Caco-2 (cell line): ENCODE data around the gene ICAM5. TPM values are rescaled to one million over a fixed set of nuclear protein-coding genes. Genes with fewer than 3 reads are reported as not detected.
A peak's percentile ranks its signal among the peaks of the same experiment; 100 is the strongest.
"Not testable (repeated sequence)": the region's sequence is repeated elsewhere in the genome, so short reads cannot be mapped to it uniquely, and the experiment has no call there.

Experiments
- BruUV-seq: library from RNA; stranded (reverse); fragments of 400-500 nt; replicated peaks from 2 replicates; lab custom pipeline; 2021; lab: Mats Ljungman, UMichigan
- CTCF ChIA-PET: fragments of 300-600 bp; sonication (Branson Sonifier 250); formaldehyde crosslinking; loops from one replicate; lab custom pipeline; 2022; ENCODE audit warnings: antibody characterized with exemption; lab: Charles Lee
- POLR2A ChIA-PET: fragments of 300-600 bp; sonication (Branson Sonifier 250); formaldehyde crosslinking; loops from one replicate; lab custom pipeline; 2022; ENCODE audit warnings: antibody characterized with exemption; lab: Charles Lee
- DNase-seq, 2 experiments: peaks; one replicate each; pipeline versions ENCODE4 v3.0.0 to v3.0.0-alpha.2; 2020 to 2022
- H3K27me3 ChIP-seq: replicated peaks from 2 replicates; pipeline ENCODE4 v1.6.0; 2011; ENCODE audit warnings: low read length; ENCODE audit not compliant: control insufficient read depth, insufficient read depth
- H3K36me3 ChIP-seq: 2 replicates; pipeline ENCODE4 v1.5.1; 2011; ENCODE audit warnings: low read length; ENCODE audit not compliant: control insufficient read depth, insufficient read depth
- H3K4me1 ChIP-seq: fragments of 250-450 bp; sonication (Bioruptor Pico); 2 replicates; pipeline ENCODE4 v1.5.1; 2020; ENCODE audit warnings: mild to moderate bottlenecking
- H3K4me3 ChIP-seq: 2 replicates; pipeline ENCODE4 v1.5.1; 2011; ENCODE audit warnings: low read depth, mild to moderate bottlenecking, control low read depth, low read length
- H3K9me3 ChIP-seq: fragments of 250-450 bp; sonication (Bioruptor Pico); 2 replicates; pipeline ENCODE4 v1.5.1; 2020; ENCODE audit warnings: mild to moderate bottlenecking, moderate library complexity
- H3K27ac Mint-ChIP-seq: one replicate; pipeline ENCODE4 v1.8.0; 2022; ENCODE audit warnings: mixed read lengths; ENCODE audit not compliant: unreplicated experiment
- H3K27me3 Mint-ChIP-seq: one replicate; pipeline ENCODE4 v1.8.0; 2022; ENCODE audit warnings: mixed read lengths; ENCODE audit not compliant: insufficient read depth, unreplicated experiment
- H3K36me3 Mint-ChIP-seq: one replicate; pipeline ENCODE4 v1.8.0; 2022; ENCODE audit warnings: mild to moderate bottlenecking, mixed read lengths; ENCODE audit not compliant: insufficient read depth, unreplicated experiment
- H3K4me1 Mint-ChIP-seq: one replicate; pipeline ENCODE4 v1.8.0; 2022; ENCODE audit warnings: low read depth, mixed read lengths; ENCODE audit not compliant: unreplicated experiment
- H3K4me3 Mint-ChIP-seq: one replicate; pipeline ENCODE4 v1.8.0; 2022; ENCODE audit warnings: mild to moderate bottlenecking, moderate library complexity, mixed read lengths; ENCODE audit not compliant: unreplicated experiment
- H3K9me3 Mint-ChIP-seq: one replicate; pipeline ENCODE4 v1.8.0; 2022; ENCODE audit warnings: mixed read lengths; ENCODE audit not compliant: unreplicated experiment
- intact Hi-C: fragments of 100-400 bp; cut with micrococcal nuclease; formaldehyde crosslinking; loops from one replicate; pipeline ENCODE4 v1.10.0; 2022; ENCODE audit not compliant: unreplicated experiment
- total RNA-seq: library from RNA; stranded (reverse); gene quantifications from 2 replicates; pipeline ENCODE4 v1.2.3, GENCODE V29; 2022
- TF ChIP-seq, protein P1 (sequence below), 2 experiments: fragments of 200-600 bp in 1 of 2; IDR thresholded peaks; 1 replicate in 1 of 2; 2 replicates in 1 of 2; pipeline versions ENCODE4 v1.5.1 to v1.8.0; 2011 to 2022; ENCODE audit warnings: antibody characterized with exemption in 1 of 2, control low read depth in 1 of 2, inconsistent platforms in 1 of 2, low read depth in 1 of 2, low read length in 1 of 2, mild to moderate bottlenecking in 1 of 2, moderate library complexity in 1 of 2; ENCODE audit not compliant: insufficient read depth in 1 of 2, severe bottlenecking in 1 of 2, unreplicated experiment in 1 of 2

Gene ICAM5
- total RNA-seq, 1 experiment from 2014 or later, result 3.2 TPM

DNA sequence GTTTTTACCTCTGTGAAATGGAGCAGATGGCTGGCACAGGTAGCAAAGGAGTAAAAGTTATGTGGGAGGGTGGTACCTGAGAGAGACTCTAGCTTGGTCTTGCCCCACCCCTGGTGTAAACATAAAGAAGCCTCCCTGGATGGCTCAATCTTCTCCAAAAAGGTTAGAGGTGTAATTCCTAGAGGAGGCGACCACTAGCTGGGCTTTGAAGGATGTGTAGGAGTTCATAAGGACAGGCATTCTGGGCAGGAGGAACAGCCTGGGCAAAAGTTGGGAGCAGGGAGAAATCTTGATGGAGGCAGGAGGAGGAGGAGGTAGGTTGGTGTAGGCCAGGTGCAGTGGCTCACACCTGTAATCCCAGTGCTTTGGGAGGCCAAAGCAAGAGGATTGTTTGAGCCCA, 10.8 kb upstream of the ICAM5 start:
- H3K9me3 Mint-ChIP-seq, result no peaks in the 10 kb centered on the region
- no peaks in the 10 kb centered on the region for H3K27me3 Mint-ChIP-seq
- H3K4me1 ChIP-seq, result peaks cover 19% of the 10 kb centered on the region
- ChIA-PET CTCF (interaction anchor here (1.0 kb wide), 1 partner anchor 13 kb away, joined by 4 read pairs; no protein-coding TSS in a partner anchor), POLR2A (no interaction called here)
- BruUV-seq, result no TSS peak
- no peak overlapping the region for H3K27ac Mint-ChIP-seq
- H3K36me3 ChIP-seq, result peaks cover 2% of the 10 kb centered on the region; the same call in 1 of the 2 replicates
- no peak overlapping the region for H3K4me3 ChIP-seq
- no peaks in the 10 kb centered on the region for H3K27me3 ChIP-seq
- H3K4me1 Mint-ChIP-seq, result peaks cover 11% of the 10 kb centered on the region
- peaks cover 23% of the 10 kb centered on the region for H3K36me3 Mint-ChIP-seq
- no peak overlapping the region for H3K4me3 Mint-ChIP-seq
- no peak for DNase-seq
- H3K9me3 ChIP-seq, result no peaks in the 10 kb centered on the region
- TF ChIP-seq, protein P1, sequence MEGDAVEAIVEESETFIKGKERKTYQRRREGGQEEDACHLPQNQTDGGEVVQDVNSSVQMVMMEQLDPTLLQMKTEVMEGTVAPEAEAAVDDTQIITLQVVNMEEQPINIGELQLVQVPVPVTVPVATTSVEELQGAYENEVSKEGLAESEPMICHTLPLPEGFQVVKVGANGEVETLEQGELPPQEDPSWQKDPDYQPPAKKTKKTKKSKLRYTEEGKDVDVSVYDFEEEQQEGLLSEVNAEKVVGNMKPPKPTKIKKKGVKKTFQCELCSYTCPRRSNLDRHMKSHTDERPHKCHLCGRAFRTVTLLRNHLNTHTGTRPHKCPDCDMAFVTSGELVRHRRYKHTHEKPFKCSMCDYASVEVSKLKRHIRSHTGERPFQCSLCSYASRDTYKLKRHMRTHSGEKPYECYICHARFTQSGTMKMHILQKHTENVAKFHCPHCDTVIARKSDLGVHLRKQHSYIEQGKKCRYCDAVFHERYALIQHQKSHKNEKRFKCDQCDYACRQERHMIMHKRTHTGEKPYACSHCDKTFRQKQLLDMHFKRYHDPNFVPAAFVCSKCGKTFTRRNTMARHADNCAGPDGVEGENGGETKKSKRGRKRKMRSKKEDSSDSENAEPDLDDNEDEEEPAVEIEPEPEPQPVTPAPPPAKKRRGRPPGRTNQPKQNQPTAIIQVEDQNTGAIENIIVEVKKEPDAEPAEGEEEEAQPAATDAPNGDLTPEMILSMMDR (IDR thresholded peaks at IDR 0.05; ENCODE audit: insufficient read depth in 1 of 2, low read depth in 1 of 2, low read length in 1 of 2, severe bottlenecking in 1 of 2, unreplicated experiment in 1 of 2), result no peak
- intact Hi-C loops, result no loop called here

GRCh38 chr19:10279737-10280442, 9.9 kb upstream of the ICAM5 start:
- H3K9me3 ChIP-seq, result no peaks in the 10 kb centered on the region
- peaks cover 7% of the 10 kb centered on the region for H3K4me1 Mint-ChIP-seq
- H3K36me3 ChIP-seq, result peaks cover 2% of the 10 kb centered on the region; the same call in 1 of the 2 replicates
- no TSS peak for BruUV-seq
- no peak overlapping the region for H3K4me3 ChIP-seq
- H3K9me3 Mint-ChIP-seq, result no peaks in the 10 kb centered on the region
- POLR2A ChIA-PET, result interaction anchor here (0.6 to 0.7 kb wide), 2 partner anchors 10 to 39 kb away, joined by 3 to 6 read pairs; partner anchors contain the start of gene ICAM5
- H3K4me1 ChIP-seq, result peaks cover 20% of the 10 kb centered on the region
- peak overlapping the region; percentile 63 for H3K27ac Mint-ChIP-seq
- H3K4me3 Mint-ChIP-seq, result no peak overlapping the region
- CTCF ChIA-PET, result interaction anchor here (0.7 to 1.2 kb wide), 4 partner anchors 10 to 109 kb away, joined by 3 to 5 read pairs (median 4); no protein-coding TSS in a partner anchor
- TF ChIP-seq, protein P1 (IDR thresholded peaks at IDR 0.05; ENCODE audit: insufficient read depth in 1 of 2, low read depth in 1 of 2, low read length in 1 of 2, severe bottlenecking in 1 of 2, unreplicated experiment in 1 of 2), result no peak
- no peak for DNase-seq
- H3K36me3 Mint-ChIP-seq, result peaks cover 19% of the 10 kb centered on the region
- intact Hi-C loops, result no loop called here
- H3K27me3 Mint-ChIP-seq, result no peaks in the 10 kb centered on the region
- no peaks in the 10 kb centered on the region for H3K27me3 ChIP-seq

- H3K4me3 ChIP-seq, DNase-seq, H3K27me3 Mint-ChIP-seq, H3K4me3 Mint-ChIP-seq, intact Hi-C loops, H3K27me3 ChIP-seq, H3K27ac Mint-ChIP-seq, POLR2A ChIA-PET, BruUV-seq, H3K9me3 ChIP-seq, H3K36me3 ChIP-seq, H3K9me3 Mint-ChIP-seq: not testable (repeated sequence)
- H3K36me3 Mint-ChIP-seq, result peaks cover 23% of the 10 kb centered on the region
- peaks cover 34% of the 10 kb centered on the region for H3K4me1 ChIP-seq
- H3K4me1 Mint-ChIP-seq, result peaks cover 17% of the 10 kb centered on the region
- CTCF ChIA-PET, result interaction anchor here (1.1 kb wide), 1 partner anchor 13 kb away, joined by 3 read pairs; no protein-coding TSS in a partner anchor
These were observed 7.7 kb upstream of the ICAM5 start for GRCh38 chr19:10282043-10282442.
